KMS-11 (cell line): ENCODE results near the gene NCKAP5.

Experiments used
- H2AFZ ChIP-seq: fragments of 200-600 bp; sonication (generic); 2 replicates; pipeline ENCODE4 v1.6.1; 2016; ENCODE audit warnings: antibody characterized with exemption, mixed run types, low read depth
- H3K27ac ChIP-seq: fragments of 200-600 bp; sonication (generic); 2 replicates; pipeline ENCODE4 v1.6.1; 2016; ENCODE audit warnings: mild to moderate bottlenecking, mixed run types
- H3K27me3 ChIP-seq: fragments of 200-600 bp; sonication (generic); 2 replicates; pipeline ENCODE4 v1.6.1; 2017; ENCODE audit warnings: mild to moderate bottlenecking, low read depth, mixed run types, moderate library complexity; ENCODE audit not compliant: insufficient read depth
- H3K36me3 ChIP-seq: fragments of 200-600 bp; sonication (generic); 2 replicates; pipeline ENCODE4 v1.6.1; 2017; ENCODE audit warnings: mild to moderate bottlenecking, mixed run types; ENCODE audit not compliant: insufficient read depth
- H3K4me1 ChIP-seq: fragments of 200-600 bp; sonication (generic); 2 replicates; pipeline ENCODE4 v1.6.1; 2016; ENCODE audit warnings: mild to moderate bottlenecking, low read depth, mixed run types; ENCODE audit not compliant: poor library complexity, severe bottlenecking
- H3K4me2 ChIP-seq: fragments of 200-600 bp; sonication (generic); 2 replicates; pipeline ENCODE4 v1.7.0; 2016; ENCODE audit warnings: mild to moderate bottlenecking, mixed run types
- H3K4me3 ChIP-seq: fragments of 200-600 bp; sonication (generic); IDR thresholded peaks from 2 replicates; pipeline ENCODE4 v1.6.1; 2017; ENCODE audit warnings: low read depth, low read length, mixed read lengths; ENCODE audit not compliant: insufficient read depth
- H3K79me2 ChIP-seq: fragments of 200-600 bp; sonication (generic); 2 replicates; pipeline ENCODE4 v1.6.1; 2016; ENCODE audit warnings: low read depth, mixed run types; ENCODE audit not compliant: insufficient read depth
- H3K9ac ChIP-seq: fragments of 200-600 bp; sonication (generic); 2 replicates; pipeline ENCODE4 v1.6.1; 2016; ENCODE audit warnings: mild to moderate bottlenecking, mixed run types
- H4K20me1 ChIP-seq: fragments of 200-600 bp; sonication (generic); 2 replicates; pipeline ENCODE4 v1.6.1; 2016; ENCODE audit warnings: mild to moderate bottlenecking, mixed run types; ENCODE audit not compliant: insufficient read depth
- TF ChIP-seq, protein P1 (sequence below): fragments of 200-600 bp; sonication (generic); conservative IDR thresholded peaks from 2 replicates; pipeline ENCODE4 v1.6.1; 2017; ENCODE audit warnings: low read depth, mild to moderate bottlenecking, antibody characterized with exemption, low read length, moderate library complexity, mixed read lengths

NCKAP5 gene

DNA sequence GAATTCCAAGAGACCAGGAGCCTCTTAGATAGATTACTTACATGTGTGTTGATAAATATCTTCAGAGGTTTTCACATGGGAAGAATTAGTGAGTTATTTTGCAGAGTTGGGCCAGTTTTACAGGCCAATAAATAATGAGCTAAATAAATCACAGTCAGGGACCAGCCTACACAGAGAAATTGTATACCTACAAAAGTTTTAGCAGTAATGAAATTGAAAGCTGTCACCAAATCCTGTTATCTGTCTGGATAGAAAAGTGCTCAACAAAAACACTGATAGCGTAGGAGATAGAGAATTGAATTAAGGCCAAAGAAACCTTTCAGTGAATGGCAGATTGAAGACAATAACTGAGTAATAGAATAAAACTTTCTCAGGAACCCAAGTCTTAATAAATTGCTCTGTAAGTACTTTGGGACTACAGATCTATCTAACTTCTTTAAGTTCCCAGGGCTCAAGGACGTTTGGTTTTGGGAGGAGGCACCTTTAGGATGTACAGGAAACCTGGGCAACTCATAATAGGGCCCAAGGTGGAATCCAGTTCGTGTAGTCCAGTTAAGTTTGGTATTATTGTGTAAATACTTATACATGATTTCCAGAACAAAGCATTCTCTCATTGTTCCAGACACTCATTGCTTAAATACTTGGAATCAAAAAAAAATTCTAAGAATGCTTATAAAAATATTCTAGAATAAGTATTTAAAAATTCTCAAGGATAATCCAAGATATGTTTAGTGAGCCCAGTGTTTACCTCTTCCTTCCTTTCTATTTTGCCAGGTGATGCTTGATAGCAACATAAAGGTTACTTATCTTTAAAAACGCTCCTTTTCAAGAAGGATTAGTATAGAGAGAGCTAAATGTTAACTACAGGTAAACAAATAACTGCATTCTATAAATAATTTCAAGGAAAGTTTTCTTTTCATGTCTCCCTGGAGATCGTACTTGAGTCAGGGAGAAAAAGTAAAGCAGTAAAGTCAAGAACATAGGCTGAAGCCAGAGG is 134.5 kb downstream of the NCKAP5 start:
- no peaks in the 10 kb centered on the region for H3K4me1 ChIP-seq
- no peak overlapping the region for H3K9ac ChIP-seq
- no peaks in the 10 kb centered on the region for H3K27me3 ChIP-seq
- no peaks in the 10 kb centered on the region for H3K79me2 ChIP-seq
- no peak overlapping the region for H3K4me2 ChIP-seq
- no peak overlapping the region for H2AFZ ChIP-seq
- no peaks in the 10 kb centered on the region for H3K36me3 ChIP-seq
- no peaks in the 10 kb centered on the region for H4K20me1 ChIP-seq
- TF ChIP-seq, protein P1, sequence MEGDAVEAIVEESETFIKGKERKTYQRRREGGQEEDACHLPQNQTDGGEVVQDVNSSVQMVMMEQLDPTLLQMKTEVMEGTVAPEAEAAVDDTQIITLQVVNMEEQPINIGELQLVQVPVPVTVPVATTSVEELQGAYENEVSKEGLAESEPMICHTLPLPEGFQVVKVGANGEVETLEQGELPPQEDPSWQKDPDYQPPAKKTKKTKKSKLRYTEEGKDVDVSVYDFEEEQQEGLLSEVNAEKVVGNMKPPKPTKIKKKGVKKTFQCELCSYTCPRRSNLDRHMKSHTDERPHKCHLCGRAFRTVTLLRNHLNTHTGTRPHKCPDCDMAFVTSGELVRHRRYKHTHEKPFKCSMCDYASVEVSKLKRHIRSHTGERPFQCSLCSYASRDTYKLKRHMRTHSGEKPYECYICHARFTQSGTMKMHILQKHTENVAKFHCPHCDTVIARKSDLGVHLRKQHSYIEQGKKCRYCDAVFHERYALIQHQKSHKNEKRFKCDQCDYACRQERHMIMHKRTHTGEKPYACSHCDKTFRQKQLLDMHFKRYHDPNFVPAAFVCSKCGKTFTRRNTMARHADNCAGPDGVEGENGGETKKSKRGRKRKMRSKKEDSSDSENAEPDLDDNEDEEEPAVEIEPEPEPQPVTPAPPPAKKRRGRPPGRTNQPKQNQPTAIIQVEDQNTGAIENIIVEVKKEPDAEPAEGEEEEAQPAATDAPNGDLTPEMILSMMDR, result no peak
- H3K27ac ChIP-seq, result no peak overlapping the region
- no peak overlapping the region for H3K4me3 ChIP-seq

GRCh38 chr2:133432778-133433177 is 135.5 kb downstream of the NCKAP5 start:
- Histone ChIP-seq H2AFZ (no peak overlapping the region), H3K27ac (no peak overlapping the region), H3K36me3 (no peaks in the 10 kb centered on the region), H3K4me1 (no peaks in the 10 kb centered on the region), H3K9ac (no peak overlapping the region), H3K79me2 (no peaks in the 10 kb centered on the region), H4K20me1 (no peaks in the 10 kb centered on the region), H3K4me3 (no peak overlapping the region), H3K27me3 (no peaks in the 10 kb centered on the region), H3K4me2 (no peak overlapping the region)
- TF ChIP-seq, protein P1, result no peak

DNA sequence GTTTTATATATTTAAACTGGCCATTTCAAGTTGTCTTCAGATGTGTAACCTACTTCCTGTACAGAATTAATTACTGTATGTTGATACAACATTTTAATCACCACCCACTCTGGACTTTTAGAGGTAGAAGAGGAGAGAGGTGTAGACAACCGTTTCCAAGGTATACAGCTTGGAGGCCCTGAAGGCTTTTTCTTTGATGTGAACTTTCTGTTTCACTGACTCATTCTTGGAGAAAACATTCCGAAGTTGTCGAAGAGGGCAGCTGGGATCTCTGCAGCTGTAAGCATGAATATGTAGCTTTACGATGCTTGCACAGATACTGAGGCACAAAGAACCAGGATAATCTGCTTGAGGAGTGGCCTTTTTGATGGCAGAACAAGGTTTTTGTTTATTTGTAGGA is 137.0 kb downstream of the NCKAP5 start:
- Histone ChIP-seq H3K36me3 (no peaks in the 10 kb centered on the region), H3K4me3 (no peak overlapping the region), H3K4me2 (no peak overlapping the region), H3K4me1 (no peaks in the 10 kb centered on the region), H3K27me3 (no peaks in the 10 kb centered on the region), H3K27ac (no peak overlapping the region), H3K79me2 (no peaks in the 10 kb centered on the region), H2AFZ (no peak overlapping the region), H3K9ac (no peak overlapping the region), H4K20me1 (no peaks in the 10 kb centered on the region)
- TF ChIP-seq, protein P1, result no peak

- no peak overlapping the region for H3K4me2 ChIP-seq
- H4K20me1 ChIP-seq, result no peaks in the 10 kb centered on the region
- no peak overlapping the region for H2AFZ ChIP-seq
- no peak overlapping the region for H3K27ac ChIP-seq
- H3K36me3 ChIP-seq, result no peaks in the 10 kb centered on the region
- no peak overlapping the region for H3K4me3 ChIP-seq
- H3K27me3 ChIP-seq, result no peaks in the 10 kb centered on the region
- H3K9ac ChIP-seq, result no peak overlapping the region
- no peaks in the 10 kb centered on the region for H3K79me2 ChIP-seq
- H3K4me1 ChIP-seq, result no peaks in the 10 kb centered on the region
- TF ChIP-seq, protein P1, result no peak
Observed at GRCh38 chr2:133426791-133427190, 141.5 kb downstream of the NCKAP5 start.
